Measurements from ENCODE around the gene CTDSP1.

The CTDSP1 gene

GRCh38 chr2:218427741-218428140, 28.1 kb downstream of the CTDSP1 start:
- no peak for DNase-seq

- DNase-seq = no peak
Observed at GRCh38 chr2:218428846-218429558, 29.3 kb downstream of the CTDSP1 start.

- DNase-seq = no peak
Observed at GRCh38 chr2:218429911-218430692, 30.4 kb downstream of the CTDSP1 start.

- DNase-seq = no peak
Observed at GRCh38 chr2:218430721-218431120, 31.1 kb downstream of the CTDSP1 start.

- no peak for DNase-seq
Observed at GRCh38 chr2:218431878-218432277, 32.2 kb downstream of the CTDSP1 start.

- DNase-seq = no peak
Observed at GRCh38 chr2:218432676-218433365, 33.2 kb downstream of the CTDSP1 start.

- no peak for DNase-seq
Observed at GRCh38 chr2:218434456-218434855, 34.8 kb downstream of the CTDSP1 start.

- DNase-seq = no peak
Observed at GRCh38 chr2:218435003-218435982, 35.6 kb downstream of the CTDSP1 start.

GRCh38 chr2:218436992-218437391, 37.3 kb downstream of the CTDSP1 start:
- DNase-seq = no peak

GRCh38 chr2:218437969-218438368, 38.3 kb downstream of the CTDSP1 start:
- DNase-seq = no peak

GRCh38 chr2:218438596-218438995, 38.9 kb downstream of the CTDSP1 start:
- no peak for DNase-seq

GRCh38 chr2:218444692-218445357, 45.2 kb downstream of the CTDSP1 start:
- DNase-seq = no peak

- DNase-seq = no peak
Observed at GRCh38 chr2:218445602-218446001, 45.9 kb downstream of the CTDSP1 start.

- no peak for DNase-seq
Observed at GRCh38 chr2:218446547-218446946, 46.9 kb downstream of the CTDSP1 start.

GRCh38 chr2:218447072-218447471, 47.4 kb downstream of the CTDSP1 start:
- DNase-seq = no peak

- DNase-seq = no peak
Observed at GRCh38 chr2:218448934-218449333, 49.3 kb downstream of the CTDSP1 start.

- DNase-seq = no peak
Observed at GRCh38 chr2:218452079-218452478, 52.4 kb downstream of the CTDSP1 start.
